Keratinocyte (primary cell): ENCODE data around the gene FAM219A. TPM values are rescaled to one million over a fixed set of nuclear protein-coding genes. Genes with fewer than 3 reads are reported as not detected.

Experiments
- DNase-seq: peaks from one replicate; pipeline ENCODE4 v3.0.0-alpha.2; 2011; ENCODE audit warnings: low read depth, missing footprints, low spot score
- FAIRE-seq: peaks from 2 replicates; lab custom pipeline; 2011; peaks lifted over from hg19 to GRCh38; lab: Jason Lieb, UNC
- H2AFZ ChIP-seq: 2 replicates; pipeline ENCODE4 v1.6.0; 2012; ENCODE audit warnings: low read length, control low read depth, inconsistent platforms; ENCODE audit not compliant: control insufficient read depth
- H3K27ac ChIP-seq: 2 replicates; pipeline ENCODE4 v1.5.1; 2011; ENCODE audit warnings: low read length; ENCODE audit not compliant: control insufficient read depth, insufficient read depth
- H3K27me3 ChIP-seq: 3 replicates; pipeline ENCODE4 v1.6.0; 2011; ENCODE audit warnings: low read length; ENCODE audit not compliant: control insufficient read depth, insufficient read depth; ENCODE audit errors: extremely low read depth
- H3K36me3 ChIP-seq, 2 experiments: 2 replicates in 1 of 2; 3 replicates in 1 of 2; pipeline ENCODE4 v1.5.1; 2011; ENCODE audit warnings: low read length in 2 of 2, mild to moderate bottlenecking in 1 of 2; ENCODE audit not compliant: control insufficient read depth in 2 of 2, insufficient read depth in 2 of 2; ENCODE audit errors: extremely low read depth in 1 of 2
- H3K4me1 ChIP-seq: 3 replicates; pipeline ENCODE4 v1.5.1; 2011; ENCODE audit warnings: low read length; ENCODE audit not compliant: control insufficient read depth, insufficient read depth; ENCODE audit errors: extremely low read depth
- H3K4me2 ChIP-seq: 3 replicates; pipeline ENCODE4 v1.6.0; 2011; ENCODE audit warnings: low read depth, low read length; ENCODE audit not compliant: control insufficient read depth, insufficient read depth; ENCODE audit errors: extremely low read depth
- H3K4me3 ChIP-seq, 3 experiments: fragments of 200-600 bp in 1 of 3; sonication (generic) in 1 of 3; 2 replicates in 2 of 3; 3 replicates in 1 of 3; pipeline ENCODE4 v1.5.1; 2011 to 2016; ENCODE audit warnings: low read length in 3 of 3, mild to moderate bottlenecking in 3 of 3, control low read depth in 2 of 3, inconsistent platforms in 1 of 3, low read depth in 1 of 3, mixed read lengths in 1 of 3, mixed run types in 1 of 3, moderate library complexity in 1 of 3; ENCODE audit not compliant: control insufficient read depth in 2 of 3, insufficient read depth in 2 of 3; ENCODE audit errors: extremely low read depth in 1 of 3
- H3K79me2 ChIP-seq: 2 replicates; pipeline ENCODE4 v1.6.0; 2012; ENCODE audit warnings: low read length; ENCODE audit not compliant: control insufficient read depth, insufficient read depth
- H3K9ac ChIP-seq: 3 replicates; pipeline ENCODE4 v1.6.0; 2011; ENCODE audit warnings: low read length; ENCODE audit not compliant: control insufficient read depth, insufficient read depth; ENCODE audit errors: extremely low read depth
- H3K9me1 ChIP-seq: 3 replicates; pipeline ENCODE4 v1.6.0; 2011; ENCODE audit warnings: low read length; ENCODE audit not compliant: control insufficient read depth, insufficient read depth; ENCODE audit errors: extremely low read depth
- H3K9me3 ChIP-seq: 2 replicates; pipeline ENCODE4 v1.5.1; 2012; ENCODE audit warnings: low read depth, low read length; ENCODE audit not compliant: control insufficient read depth
- H4K20me1 ChIP-seq: 3 replicates; pipeline ENCODE4 v1.6.0; 2011; ENCODE audit warnings: low read length; ENCODE audit not compliant: control insufficient read depth, insufficient read depth; ENCODE audit errors: extremely low read depth
- EZH2 ChIP-seq: IDR thresholded peaks from one replicate; pipeline ENCODE4 v1.6.1; 2012; ENCODE audit warnings: inconsistent platforms, mild to moderate bottlenecking, low read length, moderate library complexity
- dilution Hi-C: fragments of 300-500 bp; cut with MboI; formaldehyde crosslinking; loops from one replicate; pipeline ENCODE4 v1.7.0; 2020; ENCODE audit warnings: low sequenced_read_pairs; ENCODE audit not compliant: extremely low pct_ligation_motif_present
- polyA plus RNA-seq, 5 experiments: library from polyadenylated mRNA; depleted of rRNA in 3 of 5; stranded (reverse) in 3 of 5; stranded (forward) in 1 of 5; unstranded in 1 of 5; fragments of >200 nt; gene quantifications; 1 replicate in 1 of 5; 2 replicates in 3 of 5; 3 replicates in 1 of 5; pipeline versions ENCODE4 v1.2.1 to v1.2.3, GENCODE V29; 2011 to 2012; ENCODE audit warnings: missing spikeins in 2 of 5, low read depth in 1 of 5, low replicate concordance in 1 of 5
- TF ChIP-seq, protein P1 (sequence below), 3 experiments: IDR thresholded peaks in 1 of 3; conservative IDR thresholded peaks in 1 of 3; optimal IDR thresholded peaks in 1 of 3; 2 replicates in 2 of 3; 3 replicates in 1 of 3; pipeline versions ENCODE3 to v1.5.1; 2011; ENCODE audit warnings: low read length in 3 of 3, mild to moderate bottlenecking in 3 of 3, moderate library complexity in 2 of 3, control low read depth in 1 of 3, inconsistent platforms in 1 of 3; ENCODE audit not compliant: insufficient read depth in 2 of 3; ENCODE audit errors: extremely low read depth in 1 of 3

FAM219A gene
- polyA plus RNA-seq, 1 donor (not counting 4 experiments of a cell fraction or from before 2014, with no cell fraction given) = 8.9 TPM

DNA sequence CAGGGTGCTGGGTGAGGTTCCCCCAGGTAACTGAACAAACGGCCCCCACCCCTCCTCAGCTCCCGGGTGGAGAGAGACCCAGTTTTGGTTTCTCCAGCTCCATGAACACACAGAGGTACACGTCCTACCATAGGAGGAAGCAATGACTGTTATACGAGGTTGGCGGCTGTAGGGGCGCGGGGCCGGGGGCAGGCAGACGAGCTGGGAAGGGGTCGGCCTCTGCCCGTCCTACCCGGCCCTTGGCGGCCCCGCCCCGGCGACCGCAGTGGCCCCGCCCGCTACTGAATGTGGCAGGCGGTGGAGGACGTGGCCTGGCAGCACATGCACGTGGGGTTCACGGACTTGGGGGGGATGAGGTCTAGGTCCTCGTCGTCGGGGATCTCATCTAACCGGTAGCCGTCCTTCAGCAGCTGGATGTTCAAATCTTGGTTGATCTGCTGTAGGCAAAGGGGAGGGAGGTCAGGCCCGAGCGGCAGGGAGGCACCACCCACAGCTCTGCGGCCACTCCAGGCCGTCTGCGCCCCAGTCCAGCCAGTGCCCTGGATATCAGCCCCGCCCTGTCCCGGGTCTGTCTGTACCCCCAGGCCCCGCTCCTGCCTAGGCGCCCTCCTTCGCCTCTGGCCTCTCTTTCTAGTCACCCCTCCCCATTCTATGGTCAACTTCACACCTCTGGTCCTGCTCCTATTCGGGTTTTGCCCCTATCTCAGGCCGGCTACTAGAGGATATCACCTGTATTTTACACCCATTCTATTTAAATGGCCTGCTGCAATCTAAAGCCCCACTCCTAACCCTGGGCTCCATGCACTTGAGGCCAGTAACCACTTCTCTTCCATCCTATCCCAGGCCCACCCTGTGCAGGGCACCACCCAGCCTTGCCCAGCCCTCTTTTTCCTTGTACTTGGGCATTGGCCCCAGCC lies 57.4 kb downstream of the FAM219A start:
- TF ChIP-seq, protein P1, sequence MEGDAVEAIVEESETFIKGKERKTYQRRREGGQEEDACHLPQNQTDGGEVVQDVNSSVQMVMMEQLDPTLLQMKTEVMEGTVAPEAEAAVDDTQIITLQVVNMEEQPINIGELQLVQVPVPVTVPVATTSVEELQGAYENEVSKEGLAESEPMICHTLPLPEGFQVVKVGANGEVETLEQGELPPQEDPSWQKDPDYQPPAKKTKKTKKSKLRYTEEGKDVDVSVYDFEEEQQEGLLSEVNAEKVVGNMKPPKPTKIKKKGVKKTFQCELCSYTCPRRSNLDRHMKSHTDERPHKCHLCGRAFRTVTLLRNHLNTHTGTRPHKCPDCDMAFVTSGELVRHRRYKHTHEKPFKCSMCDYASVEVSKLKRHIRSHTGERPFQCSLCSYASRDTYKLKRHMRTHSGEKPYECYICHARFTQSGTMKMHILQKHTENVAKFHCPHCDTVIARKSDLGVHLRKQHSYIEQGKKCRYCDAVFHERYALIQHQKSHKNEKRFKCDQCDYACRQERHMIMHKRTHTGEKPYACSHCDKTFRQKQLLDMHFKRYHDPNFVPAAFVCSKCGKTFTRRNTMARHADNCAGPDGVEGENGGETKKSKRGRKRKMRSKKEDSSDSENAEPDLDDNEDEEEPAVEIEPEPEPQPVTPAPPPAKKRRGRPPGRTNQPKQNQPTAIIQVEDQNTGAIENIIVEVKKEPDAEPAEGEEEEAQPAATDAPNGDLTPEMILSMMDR (optimal IDR thresholded peaks at IDR 0.05 in 1 of 3, IDR thresholded peaks at IDR 0.05 in 1 of 3, conservative IDR thresholded peaks at IDR 0.05 in 1 of 3; ENCODE audit: extremely low read depth in 1 of 3, insufficient read depth in 2 of 3, low read length in 3 of 3) = no peak
- no peak for TF ChIP-seq EZH2
- Histone ChIP-seq H3K4me1 (no peaks in the 10 kb centered on the region), H3K4me3 (no peak overlapping the region), H3K27me3 (no peaks in the 10 kb centered on the region), H4K20me1 (no peaks in the 10 kb centered on the region), H3K9me1 (no peaks in the 10 kb centered on the region), H2AFZ (no peak overlapping the region), H3K9me3 (no peaks in the 10 kb centered on the region), H3K4me2 (no peak overlapping the region), H3K79me2 (no peaks in the 10 kb centered on the region), H3K36me3 (peaks cover 9 to 25% of the 10 kb centered on the region in 2 experiments), H3K9ac (no peak overlapping the region), H3K27ac (no peak overlapping the region)
- dilution Hi-C loops = no loop called here
- FAIRE-seq (no peak), DNase-seq (no peak)

DNA sequence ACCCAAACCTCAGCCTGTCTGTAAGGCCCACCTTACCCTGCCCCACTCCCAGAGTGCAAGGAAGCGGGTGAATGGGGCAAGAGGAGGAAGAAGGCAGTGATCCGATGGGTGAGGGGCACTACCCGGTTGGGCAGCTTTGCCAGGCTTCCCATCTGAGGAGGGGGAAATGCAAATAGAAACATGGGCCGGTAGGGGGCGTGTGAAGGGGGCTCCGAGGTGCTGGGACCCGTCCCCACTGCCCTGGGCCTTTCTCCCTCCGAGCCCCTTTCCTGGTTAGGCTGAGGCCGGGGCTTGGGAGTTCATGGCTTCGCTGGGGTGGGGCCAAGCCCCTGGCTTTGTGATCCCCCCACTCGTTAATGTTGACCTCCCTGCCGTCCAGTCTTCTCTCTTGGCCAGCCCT lies 58.1 kb downstream of the FAM219A start:
- Histone ChIP-seq H4K20me1 (no peaks in the 10 kb centered on the region), H3K36me3 (peaks cover 9 to 25% of the 10 kb centered on the region in 2 experiments), H3K9me3 (no peaks in the 10 kb centered on the region), H3K4me3 (no peak overlapping the region), H3K4me2 (no peak overlapping the region), H3K9ac (no peak overlapping the region), H3K4me1 (no peaks in the 10 kb centered on the region), H3K27ac (no peak overlapping the region), H3K27me3 (no peaks in the 10 kb centered on the region), H3K9me1 (no peaks in the 10 kb centered on the region), H2AFZ (no peak overlapping the region), H3K79me2 (no peaks in the 10 kb centered on the region)
- TF ChIP-seq, protein P1 (optimal IDR thresholded peaks at IDR 0.05 in 1 of 3, IDR thresholded peaks at IDR 0.05 in 1 of 3, conservative IDR thresholded peaks at IDR 0.05 in 1 of 3; ENCODE audit: extremely low read depth in 1 of 3, insufficient read depth in 2 of 3, low read length in 3 of 3) = no peak
- no peak for TF ChIP-seq EZH2
- FAIRE-seq (no peak), DNase-seq (no peak)
- dilution Hi-C loops = no loop called here
